GM15510 (cell line): ENCODE results near the gene EFCAB6.

ENCODE experiments used
- POLR2A ChIP-seq: IDR thresholded peaks from 3 replicates; pipeline ENCODE4 v1.6.1; 2011; ENCODE audit warnings: borderline replicate concordance; ENCODE audit not compliant: insufficient read length; ENCODE audit errors: extremely low read depth

EFCAB6 gene

GRCh38 chr22:43774318-43774915 is 37.7 kb downstream of the EFCAB6 start:
- no peak for TF ChIP-seq POLR2A

GRCh38 chr22:43772831-43773230 is 39.3 kb downstream of the EFCAB6 start:
- TF ChIP-seq POLR2A: no peak

GRCh38 chr22:43755452-43755851 is 56.7 kb downstream of the EFCAB6 start:
- TF ChIP-seq POLR2A: no peak

DNA sequence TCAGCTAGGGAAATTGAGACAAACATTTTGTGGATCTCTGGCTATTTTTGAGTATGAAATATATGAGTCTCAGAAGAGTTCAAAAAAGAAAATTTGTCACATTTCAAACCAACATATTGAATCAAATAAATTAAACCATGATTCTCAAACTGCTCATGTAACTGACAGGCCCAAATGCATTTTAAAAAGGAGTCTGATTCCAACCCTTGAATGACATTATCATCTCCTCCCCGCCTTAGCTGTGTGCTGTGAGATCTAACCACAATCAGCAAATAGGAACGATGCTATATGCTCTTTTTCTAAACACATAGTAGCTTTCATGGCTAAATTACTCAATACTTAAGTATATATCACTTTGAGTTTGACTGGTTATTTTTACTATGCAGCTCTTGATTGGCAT is 57.1 kb downstream of the EFCAB6 start:
- no peak for TF ChIP-seq POLR2A

GRCh38 chr22:43754176-43754575 is 57.9 kb downstream of the EFCAB6 start:
- no peak for TF ChIP-seq POLR2A

DNA sequence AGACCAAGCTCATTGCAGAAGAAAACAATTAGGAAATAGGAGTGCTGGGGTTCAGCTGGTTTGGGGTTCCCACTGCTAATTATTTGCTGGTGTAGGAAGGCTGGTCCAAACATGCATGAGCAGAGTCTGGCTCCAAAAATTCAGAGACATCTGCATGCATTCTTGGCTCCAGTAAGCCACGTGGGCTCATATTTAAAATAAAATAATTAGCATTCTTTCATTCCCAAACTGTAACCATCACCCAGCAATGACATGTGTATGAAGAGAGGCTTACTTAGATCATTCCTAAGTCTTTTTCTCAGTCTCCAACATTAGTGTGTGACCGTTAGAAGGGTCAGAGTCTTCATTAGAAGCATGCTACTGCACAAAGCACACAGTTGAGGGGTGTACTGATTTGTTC is 58.4 kb downstream of the EFCAB6 start:
- no peak for TF ChIP-seq POLR2A

- no peak for TF ChIP-seq POLR2A
These were observed 61.4 kb downstream of the EFCAB6 start for GRCh38 chr22:43750751-43751150.

DNA sequence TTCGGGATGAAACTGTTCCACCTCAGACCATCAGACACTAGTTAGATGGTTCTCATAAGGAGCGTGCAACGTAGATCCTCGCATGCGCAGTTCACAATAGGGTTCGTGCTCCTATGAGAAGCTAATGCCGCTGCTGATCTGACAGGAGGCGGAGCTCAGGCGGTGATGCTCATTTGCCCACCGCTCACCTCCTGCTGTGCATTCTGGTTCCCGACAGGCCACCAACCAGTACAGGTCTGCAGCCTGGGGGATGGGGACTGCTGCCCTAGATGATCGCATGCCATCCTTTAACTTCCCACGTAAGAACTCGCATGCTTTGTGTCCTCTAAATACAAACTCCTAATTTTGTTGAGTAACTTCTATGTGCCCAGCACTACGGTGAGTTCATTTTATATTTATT is 62.6 kb downstream of the EFCAB6 start:
- no peak for TF ChIP-seq POLR2A

GRCh38 chr22:43747877-43748276 is 64.2 kb downstream of the EFCAB6 start:
- no peak for TF ChIP-seq POLR2A

- TF ChIP-seq POLR2A: no peak
These were observed 65.0 kb downstream of the EFCAB6 start for GRCh38 chr22:43747058-43747457.

GRCh38 chr22:43745783-43746356 is 66.2 kb downstream of the EFCAB6 start:
- no peak for TF ChIP-seq POLR2A

DNA sequence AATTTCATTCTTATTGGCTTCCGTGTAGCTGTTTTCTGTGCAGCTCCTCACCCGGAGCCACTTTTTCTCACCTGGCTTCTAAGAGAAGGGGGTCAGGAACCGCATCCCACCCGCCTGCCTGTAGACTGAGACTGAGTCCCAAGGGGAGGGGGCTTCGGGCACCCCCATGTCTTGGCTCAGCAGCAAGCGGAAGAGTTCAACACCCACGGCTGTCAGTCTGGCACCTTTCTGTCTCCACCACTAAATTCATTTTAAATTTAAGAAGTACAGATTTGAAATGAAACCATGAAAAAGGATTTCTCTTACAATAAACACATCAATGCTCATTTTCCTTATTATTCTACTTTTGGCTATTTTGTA is 66.7 kb downstream of the EFCAB6 start:
- no peak for TF ChIP-seq POLR2A

DNA sequence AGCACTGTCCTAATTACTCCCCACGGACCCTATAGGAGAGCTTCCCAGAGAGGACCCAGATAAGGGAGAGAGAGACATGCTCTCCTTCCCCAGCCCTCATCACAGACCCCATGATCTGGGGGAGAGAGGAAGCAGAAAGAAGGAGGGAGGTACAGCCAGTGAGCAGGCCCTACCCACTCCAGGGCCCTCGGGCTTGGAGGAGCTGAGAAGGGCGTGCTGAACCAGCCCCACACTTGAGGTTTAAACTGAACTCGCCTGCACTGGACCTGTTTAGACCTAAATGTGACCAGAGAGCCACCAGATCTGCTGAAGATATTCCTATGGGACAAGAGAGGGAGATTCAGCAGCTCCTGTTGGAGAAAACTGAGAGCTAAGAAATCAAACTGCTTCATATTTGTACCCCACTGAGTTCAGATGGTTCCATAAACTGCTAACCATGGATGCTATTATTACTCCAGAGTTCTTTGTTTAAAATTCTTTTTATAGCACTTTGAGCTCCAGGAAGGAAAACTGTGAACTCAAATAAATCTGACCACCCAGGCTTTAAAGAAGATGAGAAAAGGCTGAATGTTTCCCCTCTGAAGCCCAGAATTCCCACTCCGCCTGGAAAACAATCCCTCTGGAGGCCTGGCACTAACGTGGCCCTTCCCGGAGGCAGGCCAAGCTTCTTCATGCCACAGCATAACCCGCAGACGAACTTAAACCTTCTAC is 67.2 kb downstream of the EFCAB6 start:
- TF ChIP-seq POLR2A: no peak

- no peak for TF ChIP-seq POLR2A
These were observed 68.0 kb downstream of the EFCAB6 start for GRCh38 chr22:43743929-43744643.

- TF ChIP-seq POLR2A: no peak
These were observed 69.0 kb downstream of the EFCAB6 start for GRCh38 chr22:43743131-43743530.
